Naive thymus-derived CD4-positive, alpha-beta T cell (primary cell): ENCODE data around the gene TCF7L1. TPM values are rescaled to one million over a fixed set of nuclear protein-coding genes. Genes with fewer than 3 reads are reported as not detected.

Experiments
- ATAC-seq: fragments of 150-1000 bp; cut with Tn5 transposase; 2 replicates; pipeline ENCODE4 v1.10.0; 2021; ENCODE audit warnings: mild to moderate bottlenecking, moderate library complexity
- CTCF ChIA-PET: fragments of 350-600 bp; sonication (Branson Sonifier 250); formaldehyde crosslinking; loops from one replicate; lab custom pipeline; 2021; ENCODE audit warnings: antibody characterized with exemption; lab: Charles Lee
- POLR2A ChIA-PET: fragments of 350-600 bp; sonication (Branson Sonifier 250); formaldehyde crosslinking; loops from one replicate; lab custom pipeline; 2021; ENCODE audit warnings: antibody characterized with exemption, inconsistent platforms; lab: Charles Lee
- DNase-seq, 9 donors: peaks; one replicate each; pipeline versions ENCODE4 v3.0.0 to v3.0.0-alpha.2; 2020 to 2022; ENCODE audit warnings: mixed read lengths in 1 of 9
- H3K27ac ChIP-seq: one replicate; pipeline ENCODE4 v1.7.0; 2013; ENCODE audit warnings: mild to moderate bottlenecking, low read depth, low read length, moderate library complexity
- H3K27me3 ChIP-seq, 2 donors: one replicate each; pipeline ENCODE4 v1.7.0; 2013; ENCODE audit warnings: low read length in 2 of 2, mild to moderate bottlenecking in 2 of 2, moderate library complexity in 2 of 2; ENCODE audit not compliant: control insufficient read depth in 2 of 2, insufficient read depth in 2 of 2
- H3K36me3 ChIP-seq, 3 experiments: 1 replicate in 2 of 3; 2 replicates in 1 of 3; pipeline ENCODE4 v1.7.0; 2013; ENCODE audit warnings: low read length in 3 of 3, mild to moderate bottlenecking in 3 of 3, moderate library complexity in 1 of 3; ENCODE audit not compliant: insufficient read depth in 3 of 3, control insufficient read depth in 2 of 3
- H3K4me1 ChIP-seq, 2 donors: one replicate each; pipeline ENCODE4 v1.7.0; 2013; ENCODE audit warnings: low read length in 2 of 2, mild to moderate bottlenecking in 2 of 2, moderate library complexity in 1 of 2; ENCODE audit not compliant: control insufficient read depth in 2 of 2, insufficient read depth in 2 of 2
- H3K4me3 ChIP-seq: 2 replicates; pipeline ENCODE4 v1.7.0; 2013; ENCODE audit warnings: mild to moderate bottlenecking, low read length
- H3K9me3 ChIP-seq, 3 experiments: 1 replicate in 2 of 3; 2 replicates in 1 of 3; pipeline ENCODE4 v1.7.0; 2013; ENCODE audit warnings: low read length in 3 of 3; ENCODE audit not compliant: control insufficient read depth in 2 of 3
- H3K27ac Mint-ChIP-seq, 9 donors: one replicate each; pipeline ENCODE4 v1.8.0; 2020 to 2022; ENCODE audit warnings: mixed read lengths in 9 of 9, mild to moderate bottlenecking in 8 of 9, moderate library complexity in 5 of 9, inconsistent platforms in 2 of 9
- H3K27me3 Mint-ChIP-seq, 5 donors: one replicate each; pipeline ENCODE4 v1.8.0; 2021 to 2022; ENCODE audit warnings: mixed read lengths in 5 of 5, mild to moderate bottlenecking in 1 of 5
- H3K36me3 Mint-ChIP-seq, 5 donors: one replicate each; pipeline ENCODE4 v1.8.0; 2020 to 2022; ENCODE audit warnings: mixed read lengths in 5 of 5, mild to moderate bottlenecking in 3 of 5, inconsistent platforms in 1 of 5
- H3K4me1 Mint-ChIP-seq, 7 donors: one replicate each; pipeline ENCODE4 v1.8.0; 2020 to 2022; ENCODE audit warnings: mixed read lengths in 7 of 7, mild to moderate bottlenecking in 3 of 7, inconsistent platforms in 1 of 7
- H3K4me3 Mint-ChIP-seq, 10 donors: one replicate each; pipeline ENCODE4 v1.8.0; 2020 to 2022; ENCODE audit warnings: mild to moderate bottlenecking in 10 of 10, mixed read lengths in 10 of 10, moderate library complexity in 6 of 10, inconsistent platforms in 2 of 10
- H3K9me3 Mint-ChIP-seq, 11 donors: one replicate each; pipeline ENCODE4 v1.8.0; 2020 to 2022; ENCODE audit warnings: mixed read lengths in 11 of 11, mild to moderate bottlenecking in 4 of 11, inconsistent platforms in 1 of 11, moderate library complexity in 1 of 11
- intact Hi-C, 2 donors: fragments of 100-400 bp; cut with micrococcal nuclease; formaldehyde crosslinking; loops; one replicate each; pipeline ENCODE4 v1.15.1; 2023
- polyA plus RNA-seq, 2 donors: library from polyadenylated mRNA; unstranded; fragments of 300-500 nt; fragmentation: Illumina TruSeq; gene quantifications; one replicate each; pipeline ENCODE4 v1.2.3, GENCODE V29; 2021
- total RNA-seq, 6 experiments: library from RNA in 5 of 6; stranded (reverse) in 5 of 6; gene quantifications; 1 replicate in 5 of 6; 2 replicates in 1 of 6; pipeline ENCODE4 v1.2.3 and lab custom pipeline; 2021 to 2026

Gene TCF7L1
- total and polyA plus RNA-seq, 7 experiments from 2014 or later, result 0.08 to 0.16 TPM; not detected in 5

- no peaks in the 10 kb centered on the region for H3K9me3 ChIP-seq
- Mint-ChIP-seq H3K4me3 (no peak overlapping the region), H3K27ac (no peak overlapping the region), H3K36me3 (no peaks in the 10 kb centered on the region), H3K27me3 (peaks cover 8 to 36% (median 29%) of the 10 kb centered on the region in 5 donors), H3K4me1 (peaks cover 0 to 10% (median 8%) of the 10 kb centered on the region in 7 donors), H3K9me3 (peaks cover 0 to 2% (median 0%) of the 10 kb centered on the region in 11 donors)
- POLR2A ChIA-PET, result interaction anchor here (0.7 kb wide), 1 partner anchor 11 kb away, joined by 3 read pairs; no protein-coding TSS in a partner anchor
- no peaks in the 10 kb centered on the region for H3K36me3 ChIP-seq
- H3K27ac ChIP-seq, result no peak overlapping the region
- CTCF ChIA-PET, result no interaction called here
- intact Hi-C loops, result no loop called here
- no peak overlapping the region for H3K4me3 ChIP-seq
- DNase-seq (no peak), ATAC-seq (no peak)
- H3K27me3 ChIP-seq, result no peaks in the 10 kb centered on the region
- H3K4me1 ChIP-seq, result no peaks in the 10 kb centered on the region
These were observed 102.9 kb downstream of the TCF7L1 start for GRCh38 chr2:85236084-85236483.

DNA sequence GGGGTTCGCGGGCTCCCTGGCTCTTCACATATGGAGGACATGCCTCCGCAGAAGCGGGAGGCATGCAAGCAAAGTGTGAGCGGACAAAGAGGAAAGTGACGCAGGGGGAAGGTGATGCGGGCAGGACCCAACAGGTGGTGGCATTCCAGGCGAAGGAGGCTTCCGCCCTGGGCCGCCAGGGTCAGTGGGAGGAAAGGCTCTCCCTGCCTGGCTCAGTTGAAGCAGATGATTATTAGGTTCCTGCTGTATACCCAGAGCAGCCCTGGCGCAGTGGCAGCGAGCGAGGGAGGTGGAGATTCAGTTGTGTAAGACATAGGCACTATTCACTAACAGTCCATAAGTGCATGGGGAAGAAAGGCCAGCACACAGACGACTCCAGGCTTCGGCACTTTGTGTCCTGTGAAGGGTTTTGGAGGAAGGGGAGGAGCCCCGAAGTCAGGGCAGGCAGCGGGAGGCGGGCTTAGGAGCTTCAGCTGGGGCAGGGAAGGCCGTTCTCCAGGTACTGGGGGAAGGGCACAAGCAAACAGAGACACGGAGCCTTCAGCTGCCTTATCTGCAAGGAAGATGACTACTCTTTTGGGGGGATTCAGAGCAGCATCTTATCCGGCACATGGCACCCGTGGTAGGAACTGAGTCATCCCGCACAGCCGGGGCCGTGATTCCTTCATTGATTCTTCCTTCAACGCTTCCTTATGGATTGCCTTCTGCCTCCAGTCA, 104.8 kb downstream of the TCF7L1 start:
- H3K4me1 ChIP-seq, result no peaks in the 10 kb centered on the region
- Mint-ChIP-seq H3K27me3 (peaks cover 8 to 33% (median 17%) of the 10 kb centered on the region in 5 donors), H3K4me1 (peaks cover 0 to 12% (median 10%) of the 10 kb centered on the region in 7 donors), H3K36me3 (no peaks in the 10 kb centered on the region), H3K9me3 (peaks cover 0 to 2% (median 0%) of the 10 kb centered on the region in 11 donors), H3K4me3 (peak overlapping the region in 1 of 10 donors; percentile 38), H3K27ac (no peak overlapping the region)
- ChIA-PET CTCF (no interaction called here), POLR2A (no interaction called here)
- ATAC-seq (no peak), DNase-seq (no peak)
- H3K27ac ChIP-seq, result no peak overlapping the region
- no peaks in the 10 kb centered on the region for H3K27me3 ChIP-seq
- intact Hi-C loops, result no loop called here
- H3K9me3 ChIP-seq, result no peaks in the 10 kb centered on the region
- no peak overlapping the region for H3K4me3 ChIP-seq
- H3K36me3 ChIP-seq, result no peaks in the 10 kb centered on the region

DNA sequence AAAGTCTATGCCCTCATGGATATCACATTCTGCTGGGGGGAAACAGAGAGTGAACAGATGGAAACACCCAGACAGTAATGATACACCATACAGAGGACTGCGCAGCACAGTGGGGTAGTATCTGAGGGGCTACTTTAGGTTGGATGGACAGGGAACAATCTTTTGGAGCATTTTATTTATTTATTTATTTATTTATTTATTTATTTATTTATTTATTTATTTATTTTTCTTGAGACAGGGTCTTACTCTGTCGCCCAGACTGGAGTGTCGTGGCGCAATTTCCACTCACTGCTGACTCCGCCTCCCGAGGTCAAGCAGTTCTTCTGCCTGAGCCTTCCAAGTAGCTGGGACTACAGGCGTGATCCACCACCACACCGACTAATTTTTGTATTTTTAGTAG, 105.4 kb downstream of the TCF7L1 start:
- no peak overlapping the region for H3K4me3 ChIP-seq
- peaks cover 0 to 12% (median 10%) of the 10 kb centered on the region in 7 donors for H3K4me1 Mint-ChIP-seq
- no peak overlapping the region for H3K4me3 Mint-ChIP-seq
- ATAC-seq (no peak), DNase-seq (no peak)
- no peaks in the 10 kb centered on the region for H3K36me3 Mint-ChIP-seq
- ChIA-PET CTCF (no interaction called here), POLR2A (no interaction called here)
- H3K4me1 ChIP-seq, result no peaks in the 10 kb centered on the region
- no peaks in the 10 kb centered on the region for H3K9me3 ChIP-seq
- no peak overlapping the region for H3K27ac Mint-ChIP-seq
- no peak overlapping the region for H3K27ac ChIP-seq
- H3K27me3 ChIP-seq, result no peaks in the 10 kb centered on the region
- peaks cover 0 to 2% (median 0%) of the 10 kb centered on the region in 11 donors for H3K9me3 Mint-ChIP-seq
- peaks cover 8 to 32% (median 16%) of the 10 kb centered on the region in 5 donors for H3K27me3 Mint-ChIP-seq
- H3K36me3 ChIP-seq, result no peaks in the 10 kb centered on the region
- intact Hi-C loops, result no loop called here

- CTCF ChIA-PET, result no interaction called here
- Histone ChIP-seq H3K9me3 (no peaks in the 10 kb centered on the region), H3K4me3 (no peak overlapping the region), H3K27ac (no peak overlapping the region), H3K36me3 (no peaks in the 10 kb centered on the region), H3K4me1 (no peaks in the 10 kb centered on the region), H3K27me3 (no peaks in the 10 kb centered on the region)
- no peak for DNase-seq
- POLR2A ChIA-PET, result no interaction called here
- Mint-ChIP-seq H3K4me3 (no peak overlapping the region), H3K36me3 (no peaks in the 10 kb centered on the region), H3K9me3 (peaks cover 0 to 2% (median 0%) of the 10 kb centered on the region in 11 donors), H3K4me1 (peaks cover 0 to 12% (median 10%) of the 10 kb centered on the region in 7 donors), H3K27me3 (peaks cover 8 to 34% (median 16%) of the 10 kb centered on the region in 5 donors), H3K27ac (no peak overlapping the region)
- no peak for ATAC-seq
- intact Hi-C loops, result no loop called here
These were observed 105.9 kb downstream of the TCF7L1 start for GRCh38 chr2:85239102-85239501.

- intact Hi-C loops, result no loop called here
- no peak for DNase-seq
- no peaks in the 10 kb centered on the region for H3K36me3 ChIP-seq
These were observed 106.9 kb downstream of the TCF7L1 start for GRCh38 chr2:85240055-85240454.

GRCh38 chr2:85242321-85242720, 109.1 kb downstream of the TCF7L1 start:
- no peak for ATAC-seq
- no peaks in the 10 kb centered on the region for H3K36me3 ChIP-seq
- no peaks in the 10 kb centered on the region for H3K27me3 ChIP-seq
- Mint-ChIP-seq H3K4me3 (no peak overlapping the region), H3K4me1 (peaks cover 0 to 12% (median 10%) of the 10 kb centered on the region in 7 donors), H3K27ac (no peak overlapping the region), H3K27me3 (peaks cover 6 to 36% (median 18%) of the 10 kb centered on the region in 5 donors), H3K9me3 (no peaks in the 10 kb centered on the region), H3K36me3 (peaks cover 0 to 4% (median 0%) of the 10 kb centered on the region in 5 donors)
- no peak for DNase-seq
- ChIA-PET POLR2A (no interaction called here), CTCF (no interaction called here)
- no peak overlapping the region for H3K27ac ChIP-seq
- no peaks in the 10 kb centered on the region for H3K4me1 ChIP-seq
- no peaks in the 10 kb centered on the region for H3K9me3 ChIP-seq
- intact Hi-C loops, result no loop called here
- no peak overlapping the region for H3K4me3 ChIP-seq

More at GRCh38 chr2:85240055-85240454, 106.9 kb downstream of the TCF7L1 start:
- Mint-ChIP-seq H3K4me1 (peaks cover 0 to 12% (median 10%) of the 10 kb centered on the region in 7 donors), H3K27me3 (peaks cover 8 to 40% (median 23%) of the 10 kb centered on the region in 5 donors), H3K36me3 (peaks cover 0 to 4% (median 0%) of the 10 kb centered on the region in 5 donors), H3K4me3 (no peak overlapping the region), H3K27ac (no peak overlapping the region), H3K9me3 (peaks cover 0 to 2% (median 0%) of the 10 kb centered on the region in 11 donors)
- H3K27me3 ChIP-seq, result no peaks in the 10 kb centered on the region
- ChIA-PET POLR2A (no interaction called here), CTCF (no interaction called here)
- no peak overlapping the region for H3K27ac ChIP-seq
- H3K9me3 ChIP-seq, result no peaks in the 10 kb centered on the region
- no peak for ATAC-seq
- no peak overlapping the region for H3K4me3 ChIP-seq
- H3K4me1 ChIP-seq, result no peaks in the 10 kb centered on the region
